Right lobe of liver (tissue), 4 donors: Measurements from ENCODE around the gene GAGE12G.
"Not testable (repeated sequence)": the region's sequence is repeated elsewhere in the genome, so short reads cannot be mapped to it uniquely, and the experiment has no call there.

Experiments
- POLR2A ChIP-seq: fragments of 450-650 bp; IDR thresholded peaks from one replicate; pipeline ENCODE4 v1.6.1; 2017; ENCODE audit warnings: antibody characterized with exemption, mild to moderate bottlenecking
- TF ChIP-seq, protein P1 (sequence below), 4 donors: fragments of 200-600 bp in 3 of 4; fragments of 450-650 bp in 1 of 4; IDR thresholded peaks; one replicate each; pipeline versions ENCODE4 v1.5.1 to v1.8.0; 2016 to 2022; ENCODE audit warnings: antibody characterized with exemption in 4 of 4, mild to moderate bottlenecking in 2 of 4
- donor health status: DM: no; HTN: no; CAD: no.
- donor health status: DM: no; HTN: no; CAD: no.
- donor health status: DM: no; HTN: yes; CAD: no.

DNA sequence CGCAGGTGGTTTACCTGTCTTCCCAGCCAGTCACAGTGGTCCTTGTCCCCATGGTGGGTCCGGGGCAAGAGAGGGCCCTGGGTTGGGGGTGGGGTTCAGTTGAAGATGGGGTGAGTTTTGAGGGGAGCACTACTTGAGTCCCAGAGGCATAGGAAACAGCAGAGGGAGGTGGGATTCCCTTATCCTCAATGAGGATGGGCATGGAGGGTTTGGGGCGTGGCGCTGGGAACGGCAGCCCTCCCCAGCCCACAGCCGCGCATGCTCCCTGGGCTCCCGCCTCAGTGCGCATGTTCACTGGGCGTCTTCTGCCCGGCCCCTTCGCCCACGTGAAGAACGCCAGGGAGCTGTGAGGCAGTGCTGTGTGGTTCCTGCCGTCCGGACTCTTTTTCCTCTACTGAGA is 9.7 kb upstream of the GAGE12G start, which contains the start of gene GAGE12F:
- TF ChIP-seq, protein P1, sequence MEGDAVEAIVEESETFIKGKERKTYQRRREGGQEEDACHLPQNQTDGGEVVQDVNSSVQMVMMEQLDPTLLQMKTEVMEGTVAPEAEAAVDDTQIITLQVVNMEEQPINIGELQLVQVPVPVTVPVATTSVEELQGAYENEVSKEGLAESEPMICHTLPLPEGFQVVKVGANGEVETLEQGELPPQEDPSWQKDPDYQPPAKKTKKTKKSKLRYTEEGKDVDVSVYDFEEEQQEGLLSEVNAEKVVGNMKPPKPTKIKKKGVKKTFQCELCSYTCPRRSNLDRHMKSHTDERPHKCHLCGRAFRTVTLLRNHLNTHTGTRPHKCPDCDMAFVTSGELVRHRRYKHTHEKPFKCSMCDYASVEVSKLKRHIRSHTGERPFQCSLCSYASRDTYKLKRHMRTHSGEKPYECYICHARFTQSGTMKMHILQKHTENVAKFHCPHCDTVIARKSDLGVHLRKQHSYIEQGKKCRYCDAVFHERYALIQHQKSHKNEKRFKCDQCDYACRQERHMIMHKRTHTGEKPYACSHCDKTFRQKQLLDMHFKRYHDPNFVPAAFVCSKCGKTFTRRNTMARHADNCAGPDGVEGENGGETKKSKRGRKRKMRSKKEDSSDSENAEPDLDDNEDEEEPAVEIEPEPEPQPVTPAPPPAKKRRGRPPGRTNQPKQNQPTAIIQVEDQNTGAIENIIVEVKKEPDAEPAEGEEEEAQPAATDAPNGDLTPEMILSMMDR (IDR thresholded peaks at IDR 0.05): not testable (repeated sequence)
- TF ChIP-seq POLR2A: not testable (repeated sequence)
